ENCODE measurements around the gene PTCH1. TPM values are rescaled to one million over a fixed set of nuclear protein-coding genes. Genes with fewer than 3 reads are reported as not detected.

Gene PTCH1
- polyA plus RNA-seq, 2 of the 4 experiments (the other 2 are of a cell fraction) = 1.9 to 4.8 TPM

DNA sequence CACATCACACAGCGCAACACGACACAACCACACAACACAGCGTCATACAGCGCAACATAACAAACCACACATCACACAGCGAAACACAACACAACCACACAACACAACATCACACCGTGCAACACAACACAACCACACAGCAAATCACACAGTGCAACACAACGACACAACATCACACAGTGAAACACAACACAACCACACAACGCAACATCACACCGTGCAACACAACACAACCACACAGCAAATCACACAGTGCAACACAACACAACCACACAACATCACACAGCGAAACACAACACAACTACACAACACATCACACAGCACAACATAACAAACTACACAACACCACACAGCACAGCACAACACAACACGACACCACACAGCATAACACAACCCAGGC, 40.4 kb upstream of the PTCH1 start:
- POLR2A ChIA-PET = no interaction called here
- TF ChIP-seq CBX2 (IDR thresholded peaks at IDR 0.05; ENCODE audit: borderline replicate concordance, low read depth) (no peak), TFCP2L1 (CRISPR knock-in tag; IDR thresholded peaks at IDR 0.05) (no peak), POLR2A (IDR thresholded peaks at IDR 0.05; ENCODE audit: low read length) (no peak), CHD4 (IDR thresholded peaks at IDR 0.05; ENCODE audit: borderline replicate concordance) (no peak), SMC3 (IDR thresholded peaks at IDR 0.05) (no peak), KDM5A (IDR thresholded peaks at IDR 0.05) (no peak), SREBF2 (IDR thresholded peaks at IDR 0.05) (no peak), MYC (IDR thresholded peaks at IDR 0.05; ENCODE audit: borderline replicate concordance, low read length) (no peak), EHMT2 (IDR thresholded peaks at IDR 0.05; ENCODE audit: low read depth) (no peak), PHF8 (IDR thresholded peaks at IDR 0.05; ENCODE audit: borderline replicate concordance, low read depth) (no peak), CEBPB (IDR thresholded peaks at IDR 0.05) (no peak), RFX5 (IDR thresholded peaks at IDR 0.05) (no peak)
- TF ChIP-seq, protein P1, sequence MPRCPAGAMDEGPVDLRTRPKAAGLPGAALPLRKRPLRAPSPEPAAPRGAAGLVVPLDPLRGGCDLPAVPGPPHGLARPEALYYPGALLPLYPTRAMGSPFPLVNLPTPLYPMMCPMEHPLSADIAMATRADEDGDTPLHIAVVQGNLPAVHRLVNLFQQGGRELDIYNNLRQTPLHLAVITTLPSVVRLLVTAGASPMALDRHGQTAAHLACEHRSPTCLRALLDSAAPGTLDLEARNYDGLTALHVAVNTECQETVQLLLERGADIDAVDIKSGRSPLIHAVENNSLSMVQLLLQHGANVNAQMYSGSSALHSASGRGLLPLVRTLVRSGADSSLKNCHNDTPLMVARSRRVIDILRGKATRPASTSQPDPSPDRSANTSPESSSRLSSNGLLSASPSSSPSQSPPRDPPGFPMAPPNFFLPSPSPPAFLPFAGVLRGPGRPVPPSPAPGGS (IDR thresholded peaks at IDR 0.05) = no peak
- TF ChIP-seq, protein P2, sequence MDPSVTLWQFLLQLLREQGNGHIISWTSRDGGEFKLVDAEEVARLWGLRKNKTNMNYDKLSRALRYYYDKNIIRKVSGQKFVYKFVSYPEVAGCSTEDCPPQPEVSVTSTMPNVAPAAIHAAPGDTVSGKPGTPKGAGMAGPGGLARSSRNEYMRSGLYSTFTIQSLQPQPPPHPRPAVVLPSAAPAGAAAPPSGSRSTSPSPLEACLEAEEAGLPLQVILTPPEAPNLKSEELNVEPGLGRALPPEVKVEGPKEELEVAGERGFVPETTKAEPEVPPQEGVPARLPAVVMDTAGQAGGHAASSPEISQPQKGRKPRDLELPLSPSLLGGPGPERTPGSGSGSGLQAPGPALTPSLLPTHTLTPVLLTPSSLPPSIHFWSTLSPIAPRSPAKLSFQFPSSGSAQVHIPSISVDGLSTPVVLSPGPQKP (IDR thresholded peaks at IDR 0.05; ENCODE audit: low read depth, low read length) = no peak
- TF ChIP-seq, protein P3, sequence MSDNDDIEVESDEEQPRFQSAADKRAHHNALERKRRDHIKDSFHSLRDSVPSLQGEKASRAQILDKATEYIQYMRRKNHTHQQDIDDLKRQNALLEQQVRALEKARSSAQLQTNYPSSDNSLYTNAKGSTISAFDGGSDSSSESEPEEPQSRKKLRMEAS (IDR thresholded peaks at IDR 0.05) = no peak
- TF ChIP-seq, protein P4, sequence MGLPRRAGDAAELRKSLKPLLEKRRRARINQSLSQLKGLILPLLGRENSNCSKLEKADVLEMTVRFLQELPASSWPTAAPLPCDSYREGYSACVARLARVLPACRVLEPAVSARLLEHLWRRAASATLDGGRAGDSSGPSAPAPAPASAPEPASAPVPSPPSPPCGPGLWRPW (IDR thresholded peaks at IDR 0.05) = no peak
- DNase-seq (ENCODE audit: low read depth in 1 of 2, low spot score in 1 of 2) (no peak), FAIRE-seq (no peak), ATAC-seq (no peak)
- Histone ChIP-seq H3K4me1 (no peaks in the 10 kb centered on the region), H3K4me3 (no peak overlapping the region), H3K9me3 (no peaks in the 10 kb centered on the region), H3K27ac (no peak overlapping the region), H3K4me2 (no peak overlapping the region)
- CTCF ChIA-PET = interaction anchor here (0.9 kb wide), 1 partner anchor 26 kb away, joined by 3 read pairs; no protein-coding TSS in a partner anchor
- 69% methylated on average over 11 of the region's 11 CpGs for WGBS (ENCODE audit: missing lambda C conversion rate)

DNA sequence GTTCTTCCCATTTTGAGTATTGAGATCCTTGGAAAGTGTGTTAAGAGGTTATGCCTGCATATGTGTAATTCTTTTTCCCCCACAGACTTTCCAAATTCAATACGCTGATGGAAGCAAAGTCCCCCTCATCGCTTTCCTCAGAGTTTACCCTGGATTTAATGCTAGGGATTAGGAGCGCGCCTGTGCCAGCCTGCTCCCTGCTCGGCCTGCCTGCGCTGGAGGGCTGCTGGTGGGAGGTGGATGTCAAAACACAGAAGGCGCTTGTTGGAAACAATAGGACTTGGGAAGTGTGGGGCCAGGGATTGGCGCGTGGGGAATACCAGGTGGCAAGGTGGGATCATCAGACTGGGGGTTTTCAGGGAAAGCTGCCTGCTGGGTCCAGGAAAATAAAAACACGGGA, 39.8 kb upstream of the PTCH1 start:
- ChIA-PET POLR2A (interaction anchor here (0.5 kb wide), 1 partner anchor 887 kb away, joined by 10 read pairs; no protein-coding TSS in a partner anchor), CTCF (interaction anchor here (2.8 kb wide), 1 partner anchor 17 kb away, joined by 8 read pairs; no protein-coding TSS in a partner anchor)
- Histone ChIP-seq H3K4me3 (no peak overlapping the region), H3K9me3 (no peaks in the 10 kb centered on the region), H3K4me2 (no peak overlapping the region), H3K4me1 (no peaks in the 10 kb centered on the region), H3K27ac (no peak overlapping the region)
- no peak for TF ChIP-seq RCOR1 (IDR thresholded peaks at IDR 0.05; ENCODE audit: low read depth, low read length)
- no peak for TF ChIP-seq POLR2A (IDR thresholded peaks at IDR 0.05; ENCODE audit: low read length)
- TF ChIP-seq, protein P5, sequence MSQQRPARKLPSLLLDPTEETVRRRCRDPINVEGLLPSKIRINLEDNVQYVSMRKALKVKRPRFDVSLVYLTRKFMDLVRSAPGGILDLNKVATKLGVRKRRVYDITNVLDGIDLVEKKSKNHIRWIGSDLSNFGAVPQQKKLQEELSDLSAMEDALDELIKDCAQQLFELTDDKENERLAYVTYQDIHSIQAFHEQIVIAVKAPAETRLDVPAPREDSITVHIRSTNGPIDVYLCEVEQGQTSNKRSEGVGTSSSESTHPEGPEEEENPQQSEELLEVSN (IDR thresholded peaks at IDR 0.05; ENCODE audit: borderline replicate concordance, low read depth) = no peak
- TF ChIP-seq ESRRA (IDR thresholded peaks at IDR 0.05; ENCODE audit: borderline replicate concordance, low read length) = no peak
- no peak for TF ChIP-seq ZFP36 (IDR thresholded peaks at IDR 0.05; ENCODE audit: borderline replicate concordance, partially characterized antibody)
- TF ChIP-seq, protein P6, sequence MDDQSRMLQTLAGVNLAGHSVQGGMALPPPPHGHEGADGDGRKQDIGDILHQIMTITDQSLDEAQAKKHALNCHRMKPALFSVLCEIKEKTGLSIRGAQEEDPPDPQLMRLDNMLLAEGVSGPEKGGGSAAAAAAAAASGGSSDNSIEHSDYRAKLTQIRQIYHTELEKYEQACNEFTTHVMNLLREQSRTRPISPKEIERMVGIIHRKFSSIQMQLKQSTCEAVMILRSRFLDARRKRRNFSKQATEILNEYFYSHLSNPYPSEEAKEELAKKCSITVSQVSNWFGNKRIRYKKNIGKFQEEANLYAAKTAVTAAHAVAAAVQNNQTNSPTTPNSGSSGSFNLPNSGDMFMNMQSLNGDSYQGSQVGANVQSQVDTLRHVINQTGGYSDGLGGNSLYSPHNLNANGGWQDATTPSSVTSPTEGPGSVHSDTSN (IDR thresholded peaks at IDR 0.05) = no peak
- TF ChIP-seq HOXA7 (CRISPR knock-in tag; IDR thresholded peaks at IDR 0.05) = no peak
- TF ChIP-seq, protein P7, sequence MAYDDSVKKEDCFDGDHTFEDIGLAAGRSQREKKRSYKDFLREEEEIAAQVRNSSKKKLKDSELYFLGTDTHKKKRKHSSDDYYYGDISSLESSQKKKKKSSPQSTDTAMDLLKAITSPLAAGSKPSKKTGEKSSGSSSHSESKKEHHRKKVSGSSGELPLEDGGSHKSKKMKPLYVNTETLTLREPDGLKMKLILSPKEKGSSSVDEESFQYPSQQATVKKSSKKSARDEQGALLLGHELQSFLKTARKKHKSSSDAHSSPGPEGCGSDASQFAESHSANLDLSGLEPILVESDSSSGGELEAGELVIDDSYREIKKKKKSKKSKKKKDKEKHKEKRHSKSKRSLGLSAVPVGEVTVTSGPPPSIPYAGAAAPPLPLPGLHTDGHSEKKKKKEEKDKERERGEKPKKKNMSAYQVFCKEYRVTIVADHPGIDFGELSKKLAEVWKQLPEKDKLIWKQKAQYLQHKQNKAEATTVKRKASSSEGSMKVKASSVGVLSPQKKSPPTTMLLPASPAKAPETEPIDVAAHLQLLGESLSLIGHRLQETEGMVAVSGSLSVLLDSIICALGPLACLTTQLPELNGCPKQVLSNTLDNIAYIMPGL (CRISPR knock-in tag; IDR thresholded peaks at IDR 0.05; ENCODE audit: borderline replicate concordance) = no peak
- TF ChIP-seq HDAC2 (IDR thresholded peaks at IDR 0.05) = no peak
- ATAC-seq (no peak), DNase-seq (ENCODE audit: low read depth in 1 of 2, low spot score in 1 of 2) (no peak), FAIRE-seq (no peak)
- WGBS (ENCODE audit: missing lambda C conversion rate) = 91% methylated on average over 10 of the region's 10 CpGs
